Activated T-cell treated with anti-CD3 and anti-CD28 coated beads, Interleukin-2, amount 50 U/mL, for 24 hours (primary cell): Measurements from ENCODE around the gene TELO2.

Source experiments
- DNase-seq: peaks from one replicate; pipeline ENCODE4 v3.0.0-alpha.2; 2020
- H3K27ac Mint-ChIP-seq: 2 replicates; pipeline ENCODE4 v1.8.0; 2020; ENCODE audit warnings: mild to moderate bottlenecking, mixed read lengths
- H3K27me3 Mint-ChIP-seq: 2 replicates; pipeline ENCODE4 v1.8.0; 2020; ENCODE audit warnings: mixed read lengths
- H3K36me3 Mint-ChIP-seq: 2 replicates; pipeline ENCODE4 v1.8.0; 2020; ENCODE audit warnings: low read depth, mixed read lengths
- H3K4me1 Mint-ChIP-seq: 2 replicates; pipeline ENCODE4 v1.8.0; 2020; ENCODE audit warnings: low read depth, mixed read lengths
- H3K4me3 Mint-ChIP-seq: 2 replicates; pipeline ENCODE4 v1.8.0; 2020; ENCODE audit warnings: mild to moderate bottlenecking, moderate library complexity, mixed read lengths
- H3K9me3 Mint-ChIP-seq: 2 replicates; pipeline ENCODE4 v1.8.0; 2020; ENCODE audit warnings: mixed read lengths

Gene TELO2

GRCh38 chr16:1508494-1509187 lies 15.5 kb downstream of the TELO2 start:
- Mint-ChIP-seq H3K27me3 (no peaks in the 10 kb centered on the region), H3K9me3 (no peaks in the 10 kb centered on the region), H3K36me3 (peaks cover 70% of the 10 kb centered on the region), H3K4me3 (no peak overlapping the region), H3K27ac (no peak overlapping the region), H3K4me1 (no peaks in the 10 kb centered on the region)
- DNase-seq = no peak

GRCh38 chr16:1509307-1510221 lies 16.4 kb downstream of the TELO2 start:
- no peaks in the 10 kb centered on the region for H3K4me1 Mint-ChIP-seq
- H3K36me3 Mint-ChIP-seq = peaks cover 67% of the 10 kb centered on the region
- H3K9me3 Mint-ChIP-seq = no peaks in the 10 kb centered on the region
- no peak for DNase-seq
- H3K27ac Mint-ChIP-seq = no peak overlapping the region
- no peak overlapping the region for H3K4me3 Mint-ChIP-seq
- no peaks in the 10 kb centered on the region for H3K27me3 Mint-ChIP-seq

DNA sequence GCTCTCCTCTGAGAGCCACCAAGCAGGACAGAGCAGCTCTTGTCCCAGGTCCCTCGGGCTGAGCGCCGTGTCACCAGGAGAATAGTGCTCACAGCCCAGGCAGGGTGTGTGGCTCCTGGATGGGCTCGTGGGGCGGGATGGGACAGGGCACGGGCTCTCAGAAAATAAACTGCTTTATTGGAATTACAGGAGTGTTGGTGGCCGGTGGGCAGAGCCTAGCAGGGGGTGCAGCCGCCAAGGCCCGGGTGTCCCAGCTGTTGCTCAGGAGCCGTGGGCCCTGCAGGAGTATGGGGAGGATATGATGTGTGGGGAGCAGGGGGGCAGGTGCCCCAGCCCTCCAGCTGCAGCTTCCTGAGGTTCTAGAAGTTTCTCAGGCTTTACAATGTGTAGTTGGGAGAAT lies 17.1 kb downstream of the TELO2 start:
- no peaks in the 10 kb centered on the region for H3K9me3 Mint-ChIP-seq
- H3K4me1 Mint-ChIP-seq = no peaks in the 10 kb centered on the region
- peaks cover 61% of the 10 kb centered on the region for H3K36me3 Mint-ChIP-seq
- no peaks in the 10 kb centered on the region for H3K27me3 Mint-ChIP-seq
- no peak overlapping the region for H3K27ac Mint-ChIP-seq
- H3K4me3 Mint-ChIP-seq = no peak overlapping the region
- no peak for DNase-seq

- Mint-ChIP-seq H3K9me3 (no peaks in the 10 kb centered on the region), H3K27ac (no peak overlapping the region), H3K4me1 (no peaks in the 10 kb centered on the region), H3K27me3 (no peaks in the 10 kb centered on the region), H3K36me3 (peaks cover 55% of the 10 kb centered on the region), H3K4me3 (no peak overlapping the region)
- no peak for DNase-seq
Observed at GRCh38 chr16:1510941-1511351, 17.8 kb downstream of the TELO2 start.

- no peak for DNase-seq
- H3K27me3 Mint-ChIP-seq = no peaks in the 10 kb centered on the region
- H3K4me3 Mint-ChIP-seq = no peak overlapping the region
- peak overlapping the region; percentile 34 for H3K27ac Mint-ChIP-seq
- H3K4me1 Mint-ChIP-seq = no peaks in the 10 kb centered on the region
- no peaks in the 10 kb centered on the region for H3K9me3 Mint-ChIP-seq
- H3K36me3 Mint-ChIP-seq = peaks cover 47% of the 10 kb centered on the region
Observed at GRCh38 chr16:1511662-1512569, 18.8 kb downstream of the TELO2 start.

- H3K4me1 Mint-ChIP-seq = no peaks in the 10 kb centered on the region
- peaks cover 40% of the 10 kb centered on the region for H3K36me3 Mint-ChIP-seq
- H3K4me3 Mint-ChIP-seq = no peak overlapping the region
- DNase-seq = no peak
- no peak overlapping the region for H3K27ac Mint-ChIP-seq
- H3K27me3 Mint-ChIP-seq = no peaks in the 10 kb centered on the region
- H3K9me3 Mint-ChIP-seq = no peaks in the 10 kb centered on the region
Observed at GRCh38 chr16:1512774-1513173, 19.6 kb downstream of the TELO2 start.

DNA sequence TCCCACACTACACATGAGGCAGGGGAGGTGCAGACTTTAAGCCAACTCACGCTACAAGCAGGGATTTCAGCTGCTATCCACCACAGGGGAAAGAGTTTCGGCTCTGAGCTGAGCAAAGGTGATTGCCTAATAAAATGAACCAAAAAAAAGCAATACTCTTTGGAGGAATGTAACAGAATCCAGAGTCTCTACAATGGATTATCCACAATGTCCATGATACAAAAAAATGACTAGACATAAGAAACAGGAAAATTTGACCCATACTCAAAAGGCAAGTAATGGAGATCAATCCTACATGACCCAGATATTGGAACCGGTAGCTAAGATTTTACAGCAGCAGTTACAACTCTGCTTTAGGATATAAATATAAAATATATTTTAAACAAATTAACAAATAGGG lies 21.3 kb downstream of the TELO2 start:
- DNase-seq = no peak
- Mint-ChIP-seq H3K4me3 (no peak overlapping the region), H3K4me1 (no peaks in the 10 kb centered on the region), H3K27me3 (no peaks in the 10 kb centered on the region), H3K27ac (no peak overlapping the region), H3K36me3 (peaks cover 29% of the 10 kb centered on the region), H3K9me3 (no peaks in the 10 kb centered on the region)

DNA sequence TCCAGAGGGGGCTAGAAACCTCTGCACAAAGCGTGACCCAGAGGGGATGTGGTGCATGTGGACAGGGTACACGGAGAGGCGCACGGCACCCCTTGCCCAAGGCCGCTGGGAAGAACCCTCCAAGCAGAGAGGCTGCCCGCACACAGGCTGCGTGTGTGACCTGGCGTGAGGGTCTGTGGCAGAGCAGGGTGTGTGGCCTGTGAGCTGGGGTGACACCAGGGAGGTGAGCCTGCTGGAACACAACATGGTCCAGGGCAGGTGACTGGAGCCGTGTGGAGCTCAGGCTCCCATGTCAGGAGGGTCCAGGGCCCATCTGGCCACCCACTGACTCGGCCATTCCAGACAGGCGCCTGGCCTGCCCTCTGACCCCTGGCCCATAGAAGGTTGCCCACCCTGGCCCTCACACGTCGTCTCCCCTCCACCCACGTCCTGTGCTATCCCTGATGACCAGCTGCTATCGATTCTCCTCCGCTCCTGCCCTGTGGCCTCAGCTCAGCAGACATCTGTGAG lies 25.5 kb downstream of the TELO2 start:
- peaks cover 7% of the 10 kb centered on the region for H3K36me3 Mint-ChIP-seq
- no peaks in the 10 kb centered on the region for H3K27me3 Mint-ChIP-seq
- H3K4me3 Mint-ChIP-seq = no peak overlapping the region
- H3K4me1 Mint-ChIP-seq = no peaks in the 10 kb centered on the region
- no peaks in the 10 kb centered on the region for H3K9me3 Mint-ChIP-seq
- DNase-seq = no peak
- no peak overlapping the region for H3K27ac Mint-ChIP-seq

GRCh38 chr16:1519831-1520230 lies 26.7 kb downstream of the TELO2 start:
- no peak for DNase-seq
- H3K9me3 Mint-ChIP-seq = no peaks in the 10 kb centered on the region
- no peaks in the 10 kb centered on the region for H3K4me1 Mint-ChIP-seq
- H3K27me3 Mint-ChIP-seq = no peaks in the 10 kb centered on the region
- H3K4me3 Mint-ChIP-seq = no peak overlapping the region
- peaks cover 7% of the 10 kb centered on the region for H3K36me3 Mint-ChIP-seq
- H3K27ac Mint-ChIP-seq = no peak overlapping the region

GRCh38 chr16:1520461-1520860 lies 27.3 kb downstream of the TELO2 start:
- no peaks in the 10 kb centered on the region for H3K9me3 Mint-ChIP-seq
- H3K4me1 Mint-ChIP-seq = peaks cover 4% of the 10 kb centered on the region
- H3K4me3 Mint-ChIP-seq = no peak overlapping the region
- H3K27me3 Mint-ChIP-seq = no peaks in the 10 kb centered on the region
- no peak for DNase-seq
- peaks cover 7% of the 10 kb centered on the region for H3K36me3 Mint-ChIP-seq
- no peak overlapping the region for H3K27ac Mint-ChIP-seq

GRCh38 chr16:1523581-1524245 lies 30.6 kb downstream of the TELO2 start:
- Mint-ChIP-seq H3K27ac (peak overlapping the region; percentile 29), H3K27me3 (no peaks in the 10 kb centered on the region), H3K36me3 (peaks cover 7% of the 10 kb centered on the region), H3K4me3 (no peak overlapping the region), H3K9me3 (no peaks in the 10 kb centered on the region), H3K4me1 (peaks cover 25% of the 10 kb centered on the region)
- no peak for DNase-seq

DNA sequence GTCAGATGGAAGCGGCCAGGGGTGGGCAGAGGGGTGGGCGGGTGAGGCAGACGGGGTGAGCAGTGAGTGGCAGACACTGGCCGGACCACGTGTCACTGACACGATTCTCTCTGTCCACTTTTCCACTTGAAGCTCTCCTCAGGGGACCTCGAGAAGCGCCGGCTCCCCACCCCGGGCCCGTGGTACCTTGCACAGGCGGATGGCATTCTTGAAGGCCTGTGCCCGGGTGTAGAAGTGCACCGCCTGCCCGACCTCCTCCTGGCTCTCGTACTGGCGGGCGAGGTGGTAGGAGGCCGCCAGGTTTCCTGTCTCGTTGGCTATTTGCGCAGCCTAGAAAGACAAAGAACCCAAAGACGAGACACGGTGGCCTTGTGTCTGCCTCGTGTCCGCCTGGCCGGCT lies 31.2 kb downstream of the TELO2 start:
- H3K4me3 Mint-ChIP-seq = no peak overlapping the region
- H3K36me3 Mint-ChIP-seq = peaks cover 7% of the 10 kb centered on the region
- no peaks in the 10 kb centered on the region for H3K9me3 Mint-ChIP-seq
- DNase-seq = no peak
- peak overlapping the region; percentile 29 for H3K27ac Mint-ChIP-seq
- H3K4me1 Mint-ChIP-seq = peaks cover 25% of the 10 kb centered on the region
- no peaks in the 10 kb centered on the region for H3K27me3 Mint-ChIP-seq

DNA sequence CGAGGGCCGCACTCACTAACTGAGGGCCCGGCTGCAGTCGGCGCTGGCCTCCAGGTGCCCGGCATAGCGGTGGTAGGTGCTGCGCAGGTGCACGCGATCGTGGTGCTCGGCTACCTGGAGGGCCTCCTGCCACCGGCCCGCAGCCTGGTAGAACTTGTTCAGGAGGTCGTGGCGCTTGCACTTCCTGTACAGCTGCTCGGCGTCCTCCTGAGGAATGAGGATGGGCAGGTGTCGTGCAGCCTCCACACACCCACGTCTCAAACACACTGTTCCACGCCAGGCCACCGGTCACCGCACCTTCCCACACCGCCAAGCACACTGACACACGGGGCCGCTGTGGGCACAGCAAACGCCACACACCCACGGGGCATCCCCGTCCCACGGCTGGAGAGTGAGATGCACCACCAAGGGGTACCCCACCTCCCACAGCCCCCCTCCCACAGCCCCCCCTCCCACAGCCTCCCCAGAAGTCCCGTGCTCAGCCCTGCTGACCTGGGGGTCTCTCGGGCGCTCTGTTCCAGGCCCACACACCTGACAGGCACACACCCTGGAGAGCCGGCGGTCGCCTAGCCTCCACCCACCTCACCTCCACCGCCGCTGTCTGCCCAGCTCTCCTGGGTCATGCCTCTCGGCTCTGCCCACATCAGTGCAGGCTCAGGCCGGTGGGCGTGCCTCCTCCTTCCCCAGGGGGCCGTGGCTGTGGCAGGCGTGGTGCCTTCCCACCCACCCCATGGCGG lies 32.9 kb downstream of the TELO2 start:
- no peaks in the 10 kb centered on the region for H3K9me3 Mint-ChIP-seq
- H3K27me3 Mint-ChIP-seq = no peaks in the 10 kb centered on the region
- H3K27ac Mint-ChIP-seq = peak overlapping the region; percentile 82
- H3K4me3 Mint-ChIP-seq = peak overlapping the region; percentile 64
- H3K36me3 Mint-ChIP-seq = no peaks in the 10 kb centered on the region
- H3K4me1 Mint-ChIP-seq = peaks cover 33% of the 10 kb centered on the region
- peak; percentile 54 for DNase-seq
